GM21367 (cell line): ENCODE results near the gene WDR87.
"Not testable (repeated sequence)": the region's sequence is repeated elsewhere in the genome, so short reads cannot be mapped to it uniquely, and the experiment has no call there.

ENCODE experiments used
- ATAC-seq: cut with Tn5 transposase; IDR thresholded peaks from one replicate; pipeline ENCODE4 v1.9.1; 2021; ENCODE audit not compliant: unreplicated experiment

Gene WDR87

DNA sequence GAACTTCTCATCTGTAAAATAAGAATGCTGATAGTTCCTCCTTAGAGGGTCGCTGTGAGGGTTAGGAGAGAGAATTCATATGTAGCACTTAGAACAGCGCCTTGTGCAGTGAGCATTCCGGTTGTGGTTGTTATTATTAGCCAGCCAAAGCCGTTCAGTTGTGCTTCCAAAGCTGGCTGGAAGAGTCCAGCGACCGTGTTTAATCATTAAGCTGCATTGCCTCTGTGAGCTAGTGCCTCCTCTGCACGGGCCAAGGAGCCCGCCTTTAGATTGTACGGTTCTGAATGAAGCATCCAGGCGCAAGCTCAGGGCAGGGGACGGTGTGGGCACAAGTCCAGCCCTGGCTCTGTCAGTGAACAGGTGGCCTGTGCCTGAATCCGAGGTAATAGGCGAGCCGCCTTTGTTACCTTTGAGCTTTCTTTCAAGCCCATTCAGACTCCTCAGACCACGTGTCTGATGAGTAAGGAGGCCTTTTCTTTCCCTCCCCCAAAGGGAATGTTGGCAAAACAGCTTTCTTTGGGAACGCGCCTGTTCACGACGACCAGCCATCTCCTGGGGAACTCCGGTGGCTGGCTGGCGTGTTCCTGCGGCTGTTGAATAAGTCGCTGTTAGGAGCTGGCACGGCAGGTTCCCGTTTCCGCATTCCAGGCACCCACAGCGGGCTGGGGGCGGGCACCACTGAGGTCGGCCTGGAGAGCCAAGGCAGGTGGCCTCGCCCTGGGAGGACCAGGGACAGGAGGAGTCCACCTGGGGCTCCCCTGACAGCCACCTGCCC, 25.7 kb upstream of the WDR87 start:
- no peak for ATAC-seq

DNA sequence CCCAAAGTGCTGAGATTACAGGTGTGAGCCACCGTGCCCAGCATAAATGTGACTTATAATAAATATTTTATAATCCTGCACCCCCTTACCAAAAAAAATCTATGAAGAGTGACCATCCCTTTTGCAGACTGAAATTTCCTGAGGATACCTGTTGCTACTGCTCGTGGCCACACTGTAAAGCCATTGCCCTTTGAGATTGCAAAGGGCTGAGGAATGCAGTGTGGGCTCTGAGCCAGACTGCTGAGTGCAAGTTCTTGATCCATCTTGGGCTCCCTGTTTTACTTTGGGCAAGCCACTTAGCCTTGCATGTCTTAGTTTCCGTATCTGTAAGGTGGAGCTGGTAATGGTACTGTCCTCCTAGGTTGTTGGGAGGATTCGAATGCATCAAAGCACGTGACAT, 24.0 kb upstream of the WDR87 start:
- no peak for ATAC-seq

DNA sequence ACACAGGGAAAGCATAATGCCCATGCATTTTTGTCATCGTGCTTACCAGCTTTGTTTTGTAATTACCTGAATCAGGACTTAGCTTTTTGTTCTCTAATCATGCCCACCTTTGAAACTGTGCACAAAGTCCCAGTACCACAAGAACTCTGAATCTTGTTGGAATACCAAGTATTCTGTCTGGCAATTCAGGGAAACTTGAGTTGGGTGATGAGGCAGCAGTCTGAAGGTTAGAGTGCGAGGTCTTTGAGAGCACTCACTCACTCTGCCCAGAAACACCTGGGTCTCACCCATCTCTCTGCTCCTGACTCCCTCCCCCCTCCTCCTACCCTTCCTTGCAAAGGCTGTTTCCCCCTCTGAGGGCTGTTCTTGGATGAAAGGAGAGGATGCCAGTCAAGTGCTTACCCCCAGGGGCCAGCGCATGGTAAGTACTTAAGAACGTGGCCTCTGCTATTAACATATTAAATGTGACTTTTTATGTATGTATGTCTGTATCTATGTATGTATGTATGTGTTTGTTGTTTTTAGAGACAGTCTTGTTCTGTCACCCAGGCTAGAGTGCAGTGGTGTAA, 23.0 kb upstream of the WDR87 start:
- ATAC-seq: no peak

DNA sequence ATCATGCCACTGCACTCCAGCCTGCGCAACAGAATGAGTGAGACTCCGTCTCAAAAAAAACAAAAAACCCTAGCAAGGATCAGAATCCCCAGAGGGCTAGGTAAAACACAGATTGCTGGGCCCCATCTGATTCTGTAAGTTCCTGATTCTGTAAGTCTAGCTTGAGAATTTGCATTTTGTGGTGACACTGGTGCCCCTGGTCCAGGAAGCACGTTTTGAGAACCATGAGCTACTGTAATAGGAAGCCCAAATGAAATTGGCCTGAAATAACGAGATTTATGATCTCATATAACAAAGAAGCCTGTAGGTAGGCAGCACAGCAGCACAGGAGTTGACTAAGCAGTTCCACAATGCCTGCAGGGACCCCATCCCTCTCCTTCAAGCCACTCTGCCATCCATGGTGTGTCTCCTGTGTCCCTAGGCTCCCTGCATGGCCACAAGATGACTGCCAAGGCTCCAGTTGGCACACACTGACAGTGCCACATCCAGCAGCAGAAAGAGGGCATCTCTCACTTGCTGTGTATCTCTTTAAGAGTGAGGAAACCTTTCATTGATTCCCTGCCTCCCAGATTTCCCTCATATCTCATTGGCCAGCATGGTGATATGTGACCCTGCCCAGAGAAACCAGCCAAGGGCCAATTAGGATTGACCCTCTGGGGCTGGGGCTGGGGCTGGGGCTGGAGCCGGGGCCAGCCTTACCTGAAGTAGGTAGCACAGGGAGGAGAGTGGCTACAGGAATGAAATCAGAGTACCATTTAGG, 22.3 kb upstream of the WDR87 start:
- ATAC-seq: peak; percentile 41

DNA sequence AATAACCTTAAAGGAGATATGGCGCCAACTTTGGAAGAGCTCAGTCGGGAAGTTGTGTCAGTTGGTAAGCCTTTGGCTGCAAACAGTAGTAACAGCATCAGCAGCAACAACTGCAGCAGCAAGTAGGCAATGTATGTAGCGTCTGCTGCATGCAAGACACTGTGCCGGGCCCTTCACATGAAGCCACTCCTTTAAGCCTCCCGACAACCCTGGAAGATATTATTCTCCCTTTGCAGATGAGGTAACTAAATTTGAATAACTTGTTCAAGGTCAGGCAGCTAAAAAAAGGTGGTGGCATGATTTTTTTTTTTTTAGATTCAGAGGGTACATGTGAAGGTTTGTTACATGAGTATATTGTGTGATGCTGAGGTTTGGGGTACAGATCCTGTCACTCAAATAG, 20.3 kb upstream of the WDR87 start:
- ATAC-seq: no peak

DNA sequence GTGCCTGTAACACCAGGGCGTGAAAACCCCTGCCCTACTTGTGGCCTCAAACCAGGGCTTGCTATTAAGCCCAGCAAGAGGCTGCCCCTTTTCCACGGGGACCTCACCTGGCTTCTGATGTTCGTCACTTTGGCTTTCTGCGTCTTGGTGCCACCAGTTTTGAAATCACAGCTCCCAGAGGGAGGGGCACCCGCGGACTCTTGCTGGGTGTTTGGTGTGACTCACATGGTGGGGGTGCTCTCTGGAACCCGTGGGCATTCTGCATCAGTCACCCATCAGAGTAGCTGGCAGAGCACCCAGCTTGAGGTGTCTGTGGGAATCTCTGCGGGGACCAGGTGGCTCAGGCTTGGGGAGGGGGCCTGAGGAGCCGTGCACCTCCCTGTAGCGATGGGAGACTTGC, 19.9 kb upstream of the WDR87 start:
- no peak for ATAC-seq

DNA sequence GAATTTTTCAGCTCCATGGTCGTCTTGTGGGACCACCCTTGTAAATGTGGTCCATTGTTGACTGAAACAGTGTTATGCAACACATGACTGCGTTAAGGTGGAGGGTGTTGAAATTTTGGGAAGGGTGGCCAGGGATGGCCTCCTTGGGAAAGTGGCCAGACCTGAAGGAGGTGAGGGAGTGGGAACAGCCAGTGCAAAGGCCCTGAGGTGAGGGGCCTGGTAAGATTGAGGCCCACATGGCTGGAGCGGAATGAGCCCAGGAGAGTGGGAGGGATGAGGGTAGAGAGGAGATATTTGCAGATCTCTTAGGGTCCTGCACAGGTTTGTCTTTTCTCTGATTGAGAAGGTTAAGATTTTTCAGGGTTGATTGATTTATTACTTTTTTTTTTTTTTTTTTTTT, 18.8 kb upstream of the WDR87 start:
- no peak for ATAC-seq

DNA sequence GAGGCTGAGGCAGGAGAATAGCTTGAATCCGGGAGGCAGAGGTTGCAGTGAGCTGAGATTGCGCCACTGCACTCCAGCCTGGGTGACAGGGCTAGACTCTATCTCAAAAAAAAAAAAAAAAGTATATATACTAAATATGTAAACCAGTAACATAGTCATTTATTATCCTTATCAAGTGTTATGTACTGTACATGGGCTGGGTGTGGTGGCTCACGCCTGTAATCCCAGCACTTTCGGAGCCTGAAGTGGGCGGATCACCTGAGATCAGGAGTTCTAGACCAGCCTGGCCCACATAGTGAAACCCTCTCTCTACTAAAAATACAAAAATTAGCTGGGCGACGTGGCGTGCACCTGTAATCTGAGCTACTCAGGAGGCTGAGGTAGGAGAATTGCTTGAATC, 18.2 kb upstream of the WDR87 start:
- not testable (repeated sequence) for ATAC-seq

DNA sequence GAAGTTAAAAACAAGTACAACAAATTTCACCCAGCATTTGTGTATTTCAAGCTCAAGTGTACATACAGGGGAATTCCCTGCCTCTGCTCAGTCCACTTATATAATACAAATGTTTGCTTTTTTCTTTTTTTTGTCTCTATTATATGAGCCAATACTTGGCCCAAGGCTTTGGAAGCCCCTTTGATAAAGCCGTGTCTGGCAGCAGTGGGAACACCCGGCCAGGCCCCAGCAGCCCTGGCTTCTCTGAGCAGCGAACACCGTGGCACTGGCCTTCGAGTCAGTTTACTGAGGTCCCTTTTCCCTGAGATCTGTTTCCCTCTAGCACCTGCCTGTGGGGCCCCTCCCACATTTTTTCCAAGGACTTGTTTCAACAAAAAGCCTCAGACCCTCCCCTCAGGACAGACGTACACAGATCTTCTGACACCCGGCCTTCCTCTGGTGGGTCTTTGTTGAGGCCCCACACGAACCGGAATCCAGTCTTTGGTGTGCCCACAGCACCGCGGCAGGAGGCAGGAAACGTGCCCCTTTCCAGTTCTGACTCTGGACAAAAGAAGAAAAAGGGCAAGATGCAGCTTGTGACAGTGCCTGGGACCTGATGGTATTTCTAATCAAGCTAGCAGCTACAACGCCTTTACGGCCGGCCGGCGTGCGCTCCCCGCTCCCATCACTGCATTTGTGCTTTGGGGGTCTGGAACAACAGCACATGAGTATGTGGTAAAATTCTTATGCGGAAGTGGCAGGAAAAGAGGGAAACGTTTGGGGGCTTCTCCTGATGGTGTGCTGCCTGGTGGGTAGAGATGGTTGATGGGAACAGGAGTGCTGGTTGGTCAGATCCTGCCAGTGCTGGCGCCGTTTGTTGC, 14.4 kb upstream of the WDR87 start:
- no peak for ATAC-seq

DNA sequence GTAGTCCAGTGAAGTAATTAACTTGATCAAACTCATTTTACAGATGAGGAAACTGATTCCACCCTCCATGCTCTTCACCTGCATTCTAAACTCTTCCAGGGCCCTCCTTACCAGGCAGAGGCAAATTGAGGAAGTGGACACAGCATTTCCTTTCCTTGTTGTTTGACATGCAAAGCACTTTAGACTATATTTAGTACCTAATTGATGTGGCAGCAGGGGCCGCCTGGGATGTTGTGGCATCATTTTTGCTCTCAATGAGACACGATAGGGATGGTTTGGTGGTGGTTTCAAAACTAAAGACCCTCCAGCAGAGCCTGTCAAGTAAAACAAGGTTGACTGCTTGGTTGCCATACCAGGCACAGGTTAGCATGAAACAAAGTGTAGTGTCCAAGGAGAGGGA, 8.5 kb upstream of the WDR87 start:
- ATAC-seq: no peak

DNA sequence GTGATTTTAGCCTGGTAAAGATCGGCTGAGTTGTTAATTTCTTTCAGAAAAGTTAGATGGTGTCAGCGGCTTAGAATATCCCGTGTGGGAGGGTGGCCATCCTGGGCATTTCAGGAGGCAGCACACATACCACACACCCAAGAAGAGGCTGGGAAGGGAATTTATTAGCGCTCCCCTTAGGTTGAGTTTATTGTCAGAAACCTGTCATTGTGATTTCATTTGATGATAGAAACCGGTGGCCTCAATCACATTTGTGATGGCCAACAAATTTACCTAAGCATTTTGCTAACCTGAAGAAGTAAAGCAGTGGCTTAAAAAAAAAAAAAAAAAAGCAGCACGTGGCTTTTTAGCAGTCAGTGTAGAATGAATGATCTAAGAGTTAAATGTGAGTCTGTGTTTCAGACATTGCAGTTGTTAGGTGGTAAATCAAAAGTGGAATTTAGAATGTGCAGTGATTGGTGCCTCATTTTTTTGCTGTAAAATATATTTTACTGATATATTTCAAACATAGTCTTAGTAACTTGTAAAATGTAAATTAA, 3.3 kb upstream of the WDR87 start:
- no peak for ATAC-seq

DNA sequence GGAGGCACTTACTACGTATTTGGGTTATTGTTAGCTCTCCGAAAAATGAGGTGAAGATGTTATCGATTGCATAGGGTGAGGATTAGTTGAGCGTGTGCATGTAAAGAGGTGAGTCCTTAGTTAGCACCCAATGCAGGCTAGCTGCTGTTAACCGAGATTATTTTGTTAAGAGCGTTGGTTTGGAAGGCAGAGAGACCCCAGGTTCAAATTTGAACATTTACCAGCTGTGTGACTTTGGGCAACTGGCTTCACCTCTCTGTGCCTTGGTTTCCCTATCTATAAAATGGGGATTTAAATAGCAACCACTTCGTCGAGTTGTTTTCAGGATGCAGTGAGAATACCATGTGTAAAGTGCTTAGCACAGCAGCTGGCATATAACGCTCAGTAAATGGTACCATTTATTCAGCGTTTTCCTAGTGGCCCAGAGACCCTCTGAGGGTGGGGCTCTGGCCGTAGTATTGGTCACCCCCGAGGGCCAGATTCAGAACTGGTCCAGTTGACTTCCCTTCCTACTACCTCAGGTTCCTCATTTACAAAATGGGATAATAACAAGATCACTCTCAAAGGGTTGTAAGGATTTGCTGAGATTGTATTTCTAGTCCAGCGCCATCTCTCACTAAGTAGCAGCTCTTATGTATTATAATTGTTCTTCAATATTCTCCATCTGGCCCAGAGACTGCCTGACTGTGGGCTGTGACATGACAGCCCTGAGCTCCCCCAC, 1.5 kb upstream of the WDR87 start:
- no peak for ATAC-seq

DNA sequence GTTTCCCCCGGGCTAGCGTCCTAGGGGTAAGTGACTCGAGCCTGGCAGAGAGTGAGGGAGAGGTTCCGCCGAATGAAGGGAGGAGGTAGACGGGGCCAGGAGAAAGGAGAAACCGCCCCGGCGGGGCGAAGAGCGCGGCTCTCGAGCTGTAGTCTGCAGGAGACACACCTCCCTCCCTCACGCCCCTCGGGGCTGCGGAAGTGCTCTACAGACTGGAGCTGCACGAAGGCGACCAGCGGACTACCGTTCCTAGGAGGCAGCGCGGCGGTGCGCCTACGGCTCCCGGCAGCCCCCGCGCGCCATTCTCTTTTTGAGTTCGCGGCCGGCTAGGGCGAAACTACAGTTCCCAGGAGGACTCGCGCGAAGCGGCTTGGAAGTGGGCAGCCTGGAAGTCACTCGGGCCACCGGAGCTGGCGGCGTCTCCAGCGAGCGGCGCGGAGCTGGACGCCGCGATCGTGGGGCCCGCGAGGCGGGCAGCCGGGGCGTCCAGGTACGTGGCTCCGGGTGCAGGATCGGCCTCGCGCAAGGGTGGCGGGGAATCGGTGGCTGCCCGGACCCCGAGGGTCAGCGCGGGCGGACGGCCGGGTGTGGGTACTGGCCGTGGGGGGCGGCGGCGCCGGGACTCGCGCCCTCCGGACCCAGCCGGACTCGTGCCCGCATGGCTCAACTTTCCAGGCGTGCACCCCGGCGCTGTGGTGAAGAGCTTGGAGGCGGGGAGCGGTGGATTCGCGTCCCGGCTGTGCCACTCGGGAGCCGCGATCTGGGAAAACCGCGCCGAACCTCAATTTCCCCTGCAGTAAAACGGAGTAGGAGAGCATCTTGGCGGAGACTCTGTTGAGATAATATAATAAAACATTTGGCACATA, 708 bp upstream of the WDR87 start, which contains the start of gene SIPA1L3:
SIPA1L3 (plus strand) TSS at position 340 of the 866 bp plus-strand sequence. CDS start 174,358 bp downstream, outside the sequence.
- peak; percentile 67 for ATAC-seq

DNA sequence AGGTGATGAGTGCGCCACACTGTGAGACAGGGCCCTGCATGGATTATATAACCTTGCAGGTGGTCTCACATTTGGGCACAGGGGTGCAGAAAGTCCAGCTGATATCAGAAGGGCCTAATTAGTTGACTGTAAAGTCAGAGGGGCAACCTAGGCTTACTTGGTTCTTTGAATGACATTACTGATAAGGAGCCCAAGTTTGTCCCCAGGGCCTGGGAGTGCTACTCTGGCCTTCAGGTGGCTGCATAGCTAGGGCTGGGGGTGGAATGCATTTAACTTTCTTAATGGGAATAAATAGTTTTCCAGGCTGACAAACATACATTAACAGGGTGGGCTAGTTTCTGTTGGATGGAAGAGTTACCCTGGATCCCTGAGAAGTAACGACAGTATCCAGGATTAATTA, 3.3 kb downstream of the WDR87 start:
- ATAC-seq: no peak

DNA sequence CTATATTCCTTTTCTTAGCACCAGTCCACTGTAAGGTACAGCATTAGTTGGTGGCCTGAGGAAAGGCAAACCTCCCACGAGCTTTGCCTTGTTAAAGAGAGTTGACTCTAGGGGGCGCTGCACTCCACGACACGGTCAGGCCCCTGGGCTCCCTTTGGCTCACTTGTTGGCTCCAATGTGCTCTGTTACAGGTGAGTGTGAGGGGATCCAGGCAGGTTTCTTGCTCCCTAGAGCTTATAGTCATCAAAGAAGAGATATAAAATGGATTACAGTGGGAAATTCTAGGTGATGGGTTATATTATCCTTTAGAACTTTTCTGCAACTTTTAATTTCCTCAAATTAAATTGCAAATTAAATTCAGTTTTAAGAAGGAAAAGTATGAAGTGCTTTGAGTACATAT, 3.7 kb downstream of the WDR87 start:
- ATAC-seq: no peak

DNA sequence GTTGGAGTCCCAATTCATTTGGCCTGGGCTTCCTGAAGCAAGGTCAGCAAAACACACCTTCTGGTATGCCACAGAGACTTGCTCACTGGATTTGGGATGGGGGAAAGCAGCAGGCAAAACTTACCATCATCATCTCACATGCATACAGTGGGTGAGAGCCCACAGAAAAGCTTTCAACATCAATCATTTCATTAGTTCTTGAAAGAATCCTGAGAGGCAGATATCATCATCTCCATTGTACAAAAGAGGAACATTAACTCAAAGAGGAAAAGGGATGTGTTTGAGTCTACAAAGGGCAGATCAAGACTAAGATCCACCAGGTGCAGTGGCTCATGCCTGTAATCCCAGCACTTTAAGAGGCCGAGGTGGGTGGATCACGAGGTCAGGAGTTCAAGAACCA, 6.4 kb downstream of the WDR87 start:
- ATAC-seq: no peak

DNA sequence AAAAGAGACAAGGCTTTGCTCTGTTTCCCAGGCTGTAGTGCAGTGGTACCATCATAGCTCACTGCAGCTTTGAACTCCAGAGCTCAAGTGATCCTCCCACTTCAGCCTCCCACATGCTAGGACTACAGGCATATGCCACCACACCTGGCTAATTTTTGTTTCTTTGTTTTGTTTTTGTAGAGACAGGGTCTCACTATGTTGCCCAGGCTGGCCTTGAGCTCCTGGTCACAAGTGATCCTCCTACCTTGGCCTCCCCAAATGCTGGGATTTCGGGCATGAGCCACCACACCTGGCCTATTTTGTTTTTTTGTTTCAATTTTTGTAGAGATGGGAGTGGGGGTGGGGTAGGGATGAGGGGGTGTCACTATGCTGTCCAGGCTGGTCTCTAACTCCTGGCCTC, 6.9 kb downstream of the WDR87 start:
- no peak for ATAC-seq

DNA sequence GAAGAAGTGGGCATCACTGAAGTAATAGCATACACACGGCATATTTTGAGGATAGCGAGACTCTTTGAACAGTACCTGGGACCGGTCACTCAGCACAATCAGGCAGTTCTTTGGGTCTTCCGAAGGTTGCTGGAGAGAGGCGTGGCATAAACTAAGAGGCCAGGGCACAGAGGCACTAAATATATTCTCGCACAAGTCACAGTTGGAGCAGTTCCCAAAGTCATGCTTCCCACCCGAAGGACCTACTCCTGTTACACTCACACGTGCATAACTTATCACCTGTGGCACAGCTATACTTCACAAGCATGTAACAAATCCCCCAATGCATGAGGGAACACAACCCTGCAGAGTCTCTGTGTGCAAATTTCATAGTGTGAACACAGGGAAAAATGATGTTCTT, 10.2 kb downstream of the WDR87 start:
- ATAC-seq: no peak

DNA sequence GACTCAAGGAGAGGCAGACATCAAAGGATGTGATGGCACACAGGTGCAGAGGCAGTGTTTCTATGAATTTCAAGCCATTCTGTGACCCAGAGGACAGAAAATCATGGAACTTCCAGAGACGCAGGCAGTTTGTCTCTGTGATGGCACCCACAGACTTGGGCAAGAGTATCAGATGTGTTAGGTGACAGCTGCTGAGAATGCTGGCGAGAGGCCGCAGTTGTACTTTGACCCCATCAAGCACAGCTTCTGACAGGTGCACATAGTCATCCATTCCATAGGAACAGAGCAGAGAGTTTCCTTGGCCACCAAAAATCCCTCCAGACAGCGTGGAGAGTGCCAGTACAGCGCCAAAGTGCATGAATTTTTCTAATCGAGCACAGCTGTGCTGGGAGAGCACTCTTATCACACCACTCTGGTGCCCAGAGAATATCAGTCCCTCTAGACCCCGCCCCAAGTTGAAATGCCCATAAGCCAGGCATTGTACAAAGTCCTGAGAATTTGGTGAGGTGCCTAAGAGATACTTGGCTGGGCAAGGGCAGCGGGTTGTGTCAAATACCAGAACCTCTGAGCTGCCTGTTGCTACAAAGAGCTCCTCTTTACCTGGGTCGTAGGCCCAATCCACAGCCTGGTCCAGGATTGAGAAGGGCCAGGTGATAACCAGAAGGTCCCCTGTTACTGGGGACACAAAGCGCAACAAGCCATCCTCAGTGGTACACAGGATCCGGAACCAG, 12.4 kb downstream of the WDR87 start:
- no peak for ATAC-seq
